ENCODE results near the gene BCAR3. TPM values are rescaled to one million over a fixed set of nuclear protein-coding genes. Genes with fewer than 3 reads are reported as not detected.
A peak's percentile ranks its signal among the peaks of the same experiment; 100 is the strongest.

BCAR3 gene
- total RNA-seq, 1 donor from 2014 or later = 38.5 TPM

DNA sequence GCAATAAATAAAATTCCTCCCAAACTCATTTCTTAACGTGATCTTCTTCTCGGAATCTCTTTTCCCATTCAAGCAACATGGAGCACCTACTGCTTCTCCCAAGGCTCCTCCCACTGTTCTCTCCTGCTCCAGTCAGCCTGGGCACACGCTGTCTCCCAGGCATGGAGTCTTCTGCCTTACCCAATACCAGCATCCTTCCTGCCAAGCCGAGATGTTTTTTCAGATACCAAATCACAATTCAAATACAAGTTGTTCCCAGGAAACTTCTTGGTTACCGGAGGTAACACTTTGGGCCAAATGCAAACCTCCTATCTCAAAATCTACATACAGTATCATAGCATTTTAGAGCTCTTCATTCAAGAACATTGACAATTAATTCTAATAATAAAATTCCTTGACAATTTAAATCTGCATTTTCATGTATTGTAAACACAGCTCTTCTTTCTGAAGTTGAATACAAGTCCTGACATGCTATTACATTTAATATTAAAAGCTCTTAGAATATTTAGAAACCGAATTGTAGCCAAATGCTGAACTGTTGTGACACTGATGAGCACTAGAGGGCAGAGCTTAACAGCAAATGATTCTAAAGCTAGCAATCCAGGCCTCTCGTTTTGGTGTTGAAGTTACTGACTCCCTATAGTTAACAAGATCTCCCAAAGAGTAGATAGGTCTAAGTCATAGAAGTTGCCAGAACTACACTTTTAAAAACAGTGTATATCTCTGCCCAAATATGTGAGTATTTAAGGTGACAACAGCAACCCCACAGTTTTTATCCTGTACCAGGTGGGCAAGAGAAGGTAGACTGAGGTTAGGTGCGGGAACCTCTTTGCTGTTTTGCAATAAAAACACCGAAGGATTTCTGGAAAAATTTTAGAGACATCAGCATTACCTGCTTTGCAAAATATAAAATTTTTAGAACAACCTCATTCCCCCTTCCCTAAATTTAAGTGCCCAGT is 52.3 kb downstream of the BCAR3 start:
- Mint-ChIP-seq H3K36me3 (ENCODE audit: low read depth) (peaks cover 3% of the 10 kb centered on the region), H3K9me3 (no peaks in the 10 kb centered on the region), H3K27ac (ENCODE audit: unreplicated experiment) (no peak overlapping the region), H3K4me3 (peak overlapping the region; percentile 17), H3K27me3 (ENCODE audit: low read depth) (no peaks in the 10 kb centered on the region), H3K4me1 (peaks cover 79% of the 10 kb centered on the region)
- TF ChIP-seq, protein P1, sequence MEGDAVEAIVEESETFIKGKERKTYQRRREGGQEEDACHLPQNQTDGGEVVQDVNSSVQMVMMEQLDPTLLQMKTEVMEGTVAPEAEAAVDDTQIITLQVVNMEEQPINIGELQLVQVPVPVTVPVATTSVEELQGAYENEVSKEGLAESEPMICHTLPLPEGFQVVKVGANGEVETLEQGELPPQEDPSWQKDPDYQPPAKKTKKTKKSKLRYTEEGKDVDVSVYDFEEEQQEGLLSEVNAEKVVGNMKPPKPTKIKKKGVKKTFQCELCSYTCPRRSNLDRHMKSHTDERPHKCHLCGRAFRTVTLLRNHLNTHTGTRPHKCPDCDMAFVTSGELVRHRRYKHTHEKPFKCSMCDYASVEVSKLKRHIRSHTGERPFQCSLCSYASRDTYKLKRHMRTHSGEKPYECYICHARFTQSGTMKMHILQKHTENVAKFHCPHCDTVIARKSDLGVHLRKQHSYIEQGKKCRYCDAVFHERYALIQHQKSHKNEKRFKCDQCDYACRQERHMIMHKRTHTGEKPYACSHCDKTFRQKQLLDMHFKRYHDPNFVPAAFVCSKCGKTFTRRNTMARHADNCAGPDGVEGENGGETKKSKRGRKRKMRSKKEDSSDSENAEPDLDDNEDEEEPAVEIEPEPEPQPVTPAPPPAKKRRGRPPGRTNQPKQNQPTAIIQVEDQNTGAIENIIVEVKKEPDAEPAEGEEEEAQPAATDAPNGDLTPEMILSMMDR (conservative IDR thresholded peaks at IDR 0.05) = peak; percentile 93
- DNase-seq (ENCODE audit: low read depth, low spot score) = no peak

DNA sequence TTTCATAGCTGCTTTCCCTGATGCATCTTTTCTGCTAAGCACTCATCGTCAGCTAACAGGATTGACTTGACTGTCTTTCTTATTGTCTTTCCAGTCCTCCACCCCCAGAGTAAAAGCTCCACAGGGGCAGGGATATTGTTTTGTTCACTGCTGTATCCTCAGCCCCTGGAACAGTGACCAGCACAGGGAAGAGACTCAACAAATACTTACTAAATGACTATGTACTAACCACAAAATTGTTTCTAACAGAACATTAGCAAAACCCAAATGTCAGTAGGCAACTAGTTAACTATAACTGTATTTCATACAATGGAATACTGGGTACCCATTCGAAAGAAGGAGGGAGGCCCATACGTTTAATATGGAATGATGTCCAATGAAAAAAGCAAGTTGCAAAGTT is 53.0 kb downstream of the BCAR3 start:
- Mint-ChIP-seq H3K27me3 (ENCODE audit: low read depth) (no peaks in the 10 kb centered on the region), H3K4me1 (peaks cover 78% of the 10 kb centered on the region), H3K27ac (ENCODE audit: unreplicated experiment) (peak overlapping the region; percentile 81), H3K4me3 (no peak overlapping the region), H3K36me3 (ENCODE audit: low read depth) (no peaks in the 10 kb centered on the region), H3K9me3 (no peaks in the 10 kb centered on the region)
- TF ChIP-seq, protein P1 (conservative IDR thresholded peaks at IDR 0.05) = no peak
- DNase-seq (ENCODE audit: low read depth, low spot score) = no peak

DNA sequence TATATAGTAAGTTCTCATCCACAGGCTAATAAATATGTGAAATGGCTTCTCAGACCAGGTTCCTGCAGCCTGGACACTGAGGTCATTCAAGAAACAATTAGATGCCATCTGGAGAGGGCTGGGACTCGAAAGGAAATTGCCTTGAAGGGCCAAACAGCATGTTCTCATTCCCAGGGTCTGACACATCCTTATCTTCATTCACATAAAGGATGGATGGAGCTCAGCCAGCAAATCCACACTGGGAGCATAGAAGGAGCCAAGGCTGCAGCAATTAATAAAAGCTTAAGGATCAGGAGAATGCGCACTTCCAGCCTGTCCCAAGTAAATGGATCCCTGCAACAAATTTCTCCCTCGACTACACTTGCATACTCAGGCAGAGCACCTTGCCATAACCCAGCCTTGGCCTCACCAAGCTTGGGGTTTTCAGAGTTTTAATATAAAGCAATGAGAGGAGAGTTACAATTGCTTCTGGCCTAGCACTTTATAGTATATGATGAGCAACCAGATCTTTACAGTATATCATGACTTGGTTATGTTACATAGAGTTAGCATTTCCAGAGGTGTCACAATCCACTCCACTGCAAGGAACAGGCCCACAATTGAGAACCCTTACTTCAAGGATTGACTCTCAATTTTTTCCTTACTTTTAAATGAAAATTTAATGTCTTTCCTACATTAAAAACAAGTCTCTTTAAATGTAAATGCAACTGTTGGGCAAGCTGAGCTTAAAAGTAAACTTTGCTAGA is 55.9 kb downstream of the BCAR3 start:
- Mint-ChIP-seq H3K36me3 (ENCODE audit: low read depth) (peaks cover 4% of the 10 kb centered on the region), H3K4me3 (peak overlapping the region; percentile 56), H3K27ac (ENCODE audit: unreplicated experiment) (peak overlapping the region; percentile 70), H3K27me3 (ENCODE audit: low read depth) (no peaks in the 10 kb centered on the region), H3K4me1 (peaks cover 73% of the 10 kb centered on the region), H3K9me3 (no peaks in the 10 kb centered on the region)
- TF ChIP-seq, protein P1 (conservative IDR thresholded peaks at IDR 0.05) = no peak
- DNase-seq (ENCODE audit: low read depth, low spot score) = no peak

DNA sequence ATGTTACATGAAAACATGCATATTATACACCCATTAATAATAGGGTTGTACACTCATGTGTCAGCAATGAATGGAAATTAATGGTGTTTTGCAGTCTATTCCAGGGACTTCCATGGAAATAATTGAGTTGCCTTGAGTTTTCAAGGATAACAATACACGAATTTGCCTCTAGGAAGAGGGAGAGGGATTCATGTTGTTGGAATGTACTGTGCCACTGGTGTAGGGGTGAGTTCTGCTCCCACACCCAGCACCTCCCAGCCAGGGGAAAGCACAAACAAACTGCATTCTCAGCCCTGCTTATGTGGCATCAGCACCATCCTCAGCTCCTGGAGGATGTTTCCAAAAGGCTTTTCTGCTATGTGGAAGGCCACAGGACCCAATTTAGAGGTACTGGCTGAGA is 57.8 kb downstream of the BCAR3 start:
- Mint-ChIP-seq H3K4me1 (peaks cover 73% of the 10 kb centered on the region), H3K4me3 (no peak overlapping the region), H3K27me3 (ENCODE audit: low read depth) (no peaks in the 10 kb centered on the region), H3K9me3 (no peaks in the 10 kb centered on the region), H3K36me3 (ENCODE audit: low read depth) (peaks cover 4% of the 10 kb centered on the region), H3K27ac (ENCODE audit: unreplicated experiment) (no peak overlapping the region)
- TF ChIP-seq, protein P1 (conservative IDR thresholded peaks at IDR 0.05) = no peak
- no peak for DNase-seq (ENCODE audit: low read depth, low spot score)

DNA sequence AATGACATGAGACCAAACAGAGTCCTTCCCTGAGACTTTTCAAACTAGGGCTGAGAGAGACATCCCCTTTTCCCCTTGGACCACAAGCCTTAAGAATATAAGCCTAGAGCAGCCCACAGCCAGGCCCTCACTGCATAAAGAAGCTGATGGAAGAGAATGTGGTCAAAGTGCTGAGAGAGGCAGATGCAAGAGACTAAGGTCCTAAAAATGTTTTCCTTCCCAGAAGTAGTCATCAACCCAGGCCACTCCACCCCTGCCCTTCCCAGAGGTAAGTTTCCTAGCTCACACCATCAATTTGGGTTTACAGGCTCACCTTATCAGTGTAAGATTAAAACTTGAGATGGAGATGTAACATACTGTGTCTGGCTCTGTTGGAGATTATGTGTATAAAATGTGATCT is 58.2 kb downstream of the BCAR3 start:
- no peak for DNase-seq (ENCODE audit: low read depth, low spot score)
- Mint-ChIP-seq H3K27ac (ENCODE audit: unreplicated experiment) (no peak overlapping the region), H3K4me1 (peaks cover 73% of the 10 kb centered on the region), H3K36me3 (ENCODE audit: low read depth) (peaks cover 4% of the 10 kb centered on the region), H3K9me3 (no peaks in the 10 kb centered on the region), H3K4me3 (no peak overlapping the region), H3K27me3 (ENCODE audit: low read depth) (no peaks in the 10 kb centered on the region)
- TF ChIP-seq, protein P1 (conservative IDR thresholded peaks at IDR 0.05) = no peak

Measured in neural crest cell (in vitro differentiated cells).